OCI-LY7 (cell line): ENCODE results near the gene FAN1. TPM values are rescaled to one million over a fixed set of nuclear protein-coding genes. Genes with fewer than 3 reads are reported as not detected.
"Not testable (repeated sequence)": the region's sequence is repeated elsewhere in the genome, so short reads cannot be mapped to it uniquely, and the experiment has no call there.

Experiments
- BruUV-seq: library from RNA; stranded (reverse); fragments of 400-500 nt; replicated peaks from 2 replicates; lab custom pipeline; 2021; lab: Mats Ljungman, UMichigan
- CTCF ChIA-PET: fragments of 300-600 bp; sonication (Branson Sonifier 250); formaldehyde crosslinking; loops from one replicate; lab custom pipeline; 2022; ENCODE audit warnings: antibody characterized with exemption; ENCODE audit not compliant: unreplicated experiment; lab: Charles Lee
- POLR2A ChIA-PET: fragments of 300-600 bp; sonication (Branson Sonifier 250); formaldehyde crosslinking; loops from one replicate; lab custom pipeline; 2022; ENCODE audit warnings: antibody characterized with exemption; lab: Charles Lee
- DNase-seq: peaks from one replicate; pipeline ENCODE4 v3.0.0-alpha.2; 2015; ENCODE audit warnings: low spot score
- H2AFZ ChIP-seq: fragments of 200-600 bp; sonication (generic), shearing (Covaris generic); 2 replicates; pipeline ENCODE4 v1.6.1; 2014; ENCODE audit warnings: mild to moderate bottlenecking, antibody characterized with exemption, low read length, moderate library complexity
- H3K27ac ChIP-seq: fragments of 200-600 bp; sonication (generic); 2 replicates; pipeline ENCODE4 v1.5.1; 2014; ENCODE audit warnings: mixed run types, low read depth, mild to moderate bottlenecking, moderate library complexity, low read length, inconsistent platforms; ENCODE audit not compliant: poor library complexity, severe bottlenecking
- H3K36me3 ChIP-seq: fragments of 200-600 bp; sonication (generic); 2 replicates; pipeline ENCODE4 v1.6.1; 2014; ENCODE audit warnings: mild to moderate bottlenecking, antibody characterized with exemption, low read length, moderate library complexity, mixed read lengths; ENCODE audit not compliant: insufficient read depth
- H3K4me1 ChIP-seq: fragments of 200-600 bp; sonication (generic); 2 replicates; pipeline ENCODE4 v1.5.1; 2014; ENCODE audit warnings: mild to moderate bottlenecking, low read length; ENCODE audit not compliant: insufficient read depth, poor library complexity, severe bottlenecking
- H3K4me2 ChIP-seq: fragments of 200-600 bp; sonication (generic); 2 replicates; pipeline ENCODE4 v1.6.1; 2014; ENCODE audit warnings: mild to moderate bottlenecking, low read length
- H3K4me3 ChIP-seq: fragments of 200-600 bp; sonication (generic); 2 replicates; pipeline ENCODE4 v1.5.1; 2014; ENCODE audit warnings: mild to moderate bottlenecking, low read depth, low read length; ENCODE audit not compliant: poor library complexity, severe bottlenecking
- H3K79me2 ChIP-seq: fragments of 200-600 bp; sonication (generic); 2 replicates; pipeline ENCODE4 v1.6.1; 2016; ENCODE audit warnings: low read depth, mild to moderate bottlenecking, low read length, moderate library complexity, mixed read lengths; ENCODE audit not compliant: insufficient read depth
- H3K9me2 ChIP-seq: fragments of 200-600 bp; sonication (generic); 2 replicates; pipeline ENCODE4 v1.6.1; 2016; ENCODE audit warnings: mild to moderate bottlenecking, low read length, mixed read lengths; ENCODE audit not compliant: insufficient read depth
- H3K9me3 ChIP-seq: fragments of 200-600 bp; sonication (generic); 2 replicates; pipeline ENCODE4 v1.6.1; 2014; ENCODE audit warnings: mild to moderate bottlenecking, mixed run types, low read length, mixed read lengths
- H4K20me1 ChIP-seq: fragments of 200-600 bp; sonication (generic); 2 replicates; pipeline ENCODE4 v1.6.1; 2014; ENCODE audit warnings: mild to moderate bottlenecking, antibody characterized with exemption, low read length, moderate library complexity, mixed read lengths; ENCODE audit not compliant: insufficient read depth
- CTCF ChIP-seq: fragments of 200-600 bp; sonication (generic); conservative IDR thresholded peaks from 2 replicates; pipeline ENCODE4 v1.5.1; 2014; ENCODE audit warnings: mild to moderate bottlenecking, antibody characterized with exemption, low read length, moderate library complexity, mixed read lengths
- EZH2phosphoT487 ChIP-seq: fragments of 200-600 bp; sonication (generic); IDR thresholded peaks from 2 replicates; pipeline ENCODE4 v1.6.1; 2018; ENCODE audit warnings: low read depth, borderline replicate concordance, mild to moderate bottlenecking, mixed run types, antibody characterized with exemption, low read length, moderate library complexity, mixed read lengths
- intact Hi-C: fragments of 100-400 bp; cut with micrococcal nuclease; formaldehyde crosslinking; loops from one replicate; pipeline ENCODE4 v1.10.0; 2022; ENCODE audit not compliant: unreplicated experiment
- total RNA-seq, 2 experiments: library from RNA; depleted of rRNA in 1 of 2; stranded (reverse); fragments of >200 nt in 1 of 2; shearing (Covaris generic) in 1 of 2; gene quantifications; 2 replicates each; pipeline ENCODE4 v1.2.3, GENCODE V29; 2014 to 2022

FAN1 gene
- total RNA-seq, 2 experiments from 2014 or later: 14.7 to 16.4 TPM

GRCh38 chr15:30877070-30877469 is 26.6 kb upstream of the FAN1 start:
- no TSS peak for BruUV-seq
- H3K4me2 ChIP-seq: no peak overlapping the region
- H3K4me3 ChIP-seq: no peak overlapping the region
- no peak for TF ChIP-seq EZH2phosphoT487
- TF ChIP-seq CTCF: no peak
- H3K27ac ChIP-seq: no peak overlapping the region
- DNase-seq: no peak
- H3K4me1 ChIP-seq: no peaks in the 10 kb centered on the region
- H3K36me3 ChIP-seq: no peaks in the 10 kb centered on the region
- intact Hi-C loops: no loop called here
- CTCF ChIA-PET: no interaction called here
- H3K9me3 ChIP-seq: no peaks in the 10 kb centered on the region
- H3K79me2 ChIP-seq: no peaks in the 10 kb centered on the region
- no peaks in the 10 kb centered on the region for H3K9me2 ChIP-seq
- H4K20me1 ChIP-seq: no peaks in the 10 kb centered on the region
- no peak overlapping the region for H2AFZ ChIP-seq
- POLR2A ChIA-PET: interaction anchor here (1.0 kb wide), 1 partner anchor 13 kb away, joined by 3 read pairs; no protein-coding TSS in a partner anchor

- no peaks in the 10 kb centered on the region for H3K9me2 ChIP-seq
- no peak overlapping the region for H3K27ac ChIP-seq
- H3K36me3 ChIP-seq: no peaks in the 10 kb centered on the region
- BruUV-seq: no TSS peak
- H3K9me3 ChIP-seq: no peaks in the 10 kb centered on the region
- CTCF ChIA-PET: no interaction called here
- H3K4me2 ChIP-seq: no peak overlapping the region
- no peak for DNase-seq
- TF ChIP-seq CTCF: no peak
- no peak for TF ChIP-seq EZH2phosphoT487
- no peaks in the 10 kb centered on the region for H3K4me1 ChIP-seq
- H3K79me2 ChIP-seq: no peaks in the 10 kb centered on the region
- intact Hi-C loops: no loop called here
- POLR2A ChIA-PET: no interaction called here
- H4K20me1 ChIP-seq: no peaks in the 10 kb centered on the region
- no peak overlapping the region for H3K4me3 ChIP-seq
- H2AFZ ChIP-seq: no peak overlapping the region
Measured at GRCh38 chr15:30878515-30878914, 25.2 kb upstream of the FAN1 start.

GRCh38 chr15:30882849-30883433 is 20.8 kb upstream of the FAN1 start:
- H3K4me3 ChIP-seq: no peak overlapping the region
- no peak overlapping the region for H2AFZ ChIP-seq
- H3K9me3 ChIP-seq: no peaks in the 10 kb centered on the region
- no peaks in the 10 kb centered on the region for H3K79me2 ChIP-seq
- no peak for DNase-seq
- H3K27ac ChIP-seq: no peak overlapping the region
- ChIA-PET CTCF (no interaction called here), POLR2A (no interaction called here)
- 0 out of 2 replicates have a peak, but pooled peaks cover 3% of the 10 kb centered on the region for H3K9me2 ChIP-seq
- H3K36me3 ChIP-seq: no peaks in the 10 kb centered on the region
- intact Hi-C loops: no loop called here
- TF ChIP-seq CTCF: no peak
- TF ChIP-seq EZH2phosphoT487: no peak
- BruUV-seq: no TSS peak
- H4K20me1 ChIP-seq: no peaks in the 10 kb centered on the region
- H3K4me1 ChIP-seq: no peaks in the 10 kb centered on the region
- H3K4me2 ChIP-seq: no peak overlapping the region

GRCh38 chr15:30883666-30884065 is 20.0 kb upstream of the FAN1 start:
- DNase-seq, H3K9me3 ChIP-seq, H4K20me1 ChIP-seq, intact Hi-C loops, H3K9me2 ChIP-seq, POLR2A ChIA-PET, H3K79me2 ChIP-seq, H3K27ac ChIP-seq, H2AFZ ChIP-seq, H3K4me3 ChIP-seq, CTCF ChIA-PET, H3K4me1 ChIP-seq, H3K36me3 ChIP-seq, H3K4me2 ChIP-seq, BruUV-seq: not testable (repeated sequence)
